Activated CD8-positive, alpha-beta memory T cell treated with anti-CD3 and anti-CD28 coated beads for 36 hours (primary cell): ENCODE results near the gene PIP4K2C. TPM values are rescaled to one million over a fixed set of nuclear protein-coding genes. Genes with fewer than 3 reads are reported as not detected.
"Not testable (repeated sequence)": the region's sequence is repeated elsewhere in the genome, so short reads cannot be mapped to it uniquely, and the experiment has no call there.

Experiments
- CTCF ChIA-PET: fragments of 350-600 bp; sonication (Branson Sonifier 250); formaldehyde crosslinking; loops from one replicate; lab custom pipeline; 2021; ENCODE audit warnings: antibody characterized with exemption; lab: Charles Lee
- POLR2A ChIA-PET: fragments of 350-600 bp; sonication (Branson Sonifier 250); formaldehyde crosslinking; loops from one replicate; lab custom pipeline; 2021; ENCODE audit warnings: antibody characterized with exemption; lab: Charles Lee
- total RNA-seq, 2 experiments: library from RNA; stranded (reverse); gene quantifications; one replicate each; pipeline ENCODE4 v1.2.3, GENCODE V29; 2021

PIP4K2C gene
- total RNA-seq, 2 experiments from 2014 or later: 22.3 to 24.4 TPM

GRCh38 chr12:57636731-57637130 lies 45.7 kb downstream of the PIP4K2C start:
- POLR2A ChIA-PET: not testable (repeated sequence)

GRCh38 chr12:57637364-57637763 lies 46.4 kb downstream of the PIP4K2C start:
- POLR2A ChIA-PET: no interaction called here

More at GRCh38 chr12:57636731-57637130, 45.7 kb downstream of the PIP4K2C start:
- CTCF ChIA-PET: interaction anchor here (1.2 to 5.7 kb wide), 2 partner anchors 15 to 53 kb away, joined by 3 to 23 read pairs; no protein-coding TSS in a partner anchor

GRCh38 chr12:57638096-57638495 lies 47.1 kb downstream of the PIP4K2C start:
- ChIA-PET POLR2A (interaction anchor here (0.5 kb wide), 1 partner anchor 1813 kb away, joined by 4 read pairs; no protein-coding TSS in a partner anchor), CTCF (interaction anchor here (1.0 to 5.7 kb wide), 3 partner anchors 21 to 56 kb away, joined by 3 to 23 read pairs (median 3); partner anchors contain the start of gene OS9)

More at GRCh38 chr12:57637364-57637763, 46.4 kb downstream of the PIP4K2C start:
- CTCF ChIA-PET: interaction anchor here (1.0 to 5.7 kb wide), 3 partner anchors 15 to 56 kb away, joined by 3 to 23 read pairs (median 3); partner anchors contain the start of gene OS9

GRCh38 chr12:57640175-57641042 lies 49.4 kb downstream of the PIP4K2C start:
- ChIA-PET CTCF (no interaction called here), POLR2A (no interaction called here)

GRCh38 chr12:57641699-57642442 lies 50.9 kb downstream of the PIP4K2C start:
- POLR2A ChIA-PET: no interaction called here
- CTCF ChIA-PET: interaction anchor here (0.6 to 1.1 kb wide), 3 partner anchors 11 to 1289 kb away, joined by 3 read pairs; no protein-coding TSS in a partner anchor

GRCh38 chr12:57645990-57646658 lies 55.1 kb downstream of the PIP4K2C start:
- CTCF ChIA-PET: interaction anchor here (0.7 kb wide), 2 partner anchors 13 to 225 kb away, joined by 3 read pairs; partner anchors contain the start of gene B4GALNT1

GRCh38 chr12:57646659-57647049 lies 55.7 kb downstream of the PIP4K2C start:
- POLR2A ChIA-PET: not testable (repeated sequence)
- CTCF ChIA-PET: interaction anchor here (0.7 kb wide), 2 partner anchors 14 to 226 kb away, joined by 3 read pairs; partner anchors contain the start of gene B4GALNT1

More at GRCh38 chr12:57645990-57646658, 55.1 kb downstream of the PIP4K2C start:
- POLR2A ChIA-PET: not testable (repeated sequence)

Other genes starting within 250 kb of the PIP4K2C start
- 10 to 100 TPM; 28.0 to 29.7 TPM for gene R3HDM2, start 160.1 kb upstream of the PIP4K2C start, total RNA-seq
- not detected for gene INHBC, start 156.4 kb upstream of the PIP4K2C start, total RNA-seq
- gene INHBE, start 135.9 kb upstream of the PIP4K2C start, total RNA-seq: 1 to 10 TPM; 1.1 to 1.2 TPM
- under 1 TPM; 0.46 to 0.50 TPM for gene GLI1, start 131.4 kb upstream of the PIP4K2C start, total RNA-seq
- 100 to 1,000 TPM; 130 to 133 TPM for gene ARHGAP9, start 111.3 kb upstream of the PIP4K2C start, total RNA-seq
- 100 to 1,000 TPM; 438 to 455 TPM for gene MARS1, start 103.1 kb upstream of the PIP4K2C start, total RNA-seq
- gene DDIT3, start 70.7 kb upstream of the PIP4K2C start, total RNA-seq: 1 to 10 TPM; 9.6 to 9.8 TPM
- 10 to 100 TPM; 53.3 to 53.4 TPM for gene MBD6, start 68.4 kb upstream of the PIP4K2C start, total RNA-seq
- gene DCTN2, start 44.0 kb upstream of the PIP4K2C start, total RNA-seq: 10 to 100 TPM; 84.3 to 88.2 TPM
- 1 to 10 TPM; 1.7 to 2.0 TPM for gene KIF5A, start 41.1 kb upstream of the PIP4K2C start, total RNA-seq
- 10 to 100 TPM; 13.3 to 14.5 TPM for gene DTX3, start 13.6 kb downstream of the PIP4K2C start, total RNA-seq
- gene ARHGEF25, start 20.2 kb downstream of the PIP4K2C start, total RNA-seq: 1 to 10 TPM; 1.6 to 2.3 TPM
- gene B4GALNT1, start 42.0 kb downstream of the PIP4K2C start, total RNA-seq: 1 to 10 TPM; 3.2 TPM
- 10 to 100 TPM; 77.3 to 83.5 TPM for gene OS9, start 102.9 kb downstream of the PIP4K2C start, total RNA-seq
- gene AGAP2, start 147.6 kb downstream of the PIP4K2C start, total RNA-seq: 10 to 100 TPM; 29.3 to 29.7 TPM
- gene TSPAN31, start 153.8 kb downstream of the PIP4K2C start, total RNA-seq: 10 to 100 TPM in 1 of 2 experiments, 1 to 10 TPM in 1; 8.6 to 10.6 TPM
- 100 to 1,000 TPM; 297 to 307 TPM for gene CDK4, start 161.1 kb downstream of the PIP4K2C start, total RNA-seq
- gene MARCHF9, start 163.9 kb downstream of the PIP4K2C start, total RNA-seq: 10 to 100 TPM; 27.0 to 27.6 TPM
- gene CYP27B1, start 175.9 kb downstream of the PIP4K2C start, total RNA-seq: 10 to 100 TPM; 10.8 to 11.4 TPM
- gene METTL1, start 180.9 kb downstream of the PIP4K2C start, total RNA-seq: 10 to 100 TPM; 69.1 to 74.5 TPM
- gene EEF1AKMT3, start 181.4 kb downstream of the PIP4K2C start, total RNA-seq: 1 to 10 TPM; 4.2 to 5.0 TPM
- gene TSFM, start 191.6 kb downstream of the PIP4K2C start, total RNA-seq: 10 to 100 TPM; 66.0 to 69.8 TPM
- gene AVIL, start 227.5 kb downstream of the PIP4K2C start, total RNA-seq: under 1 TPM; 0.53 to 0.69 TPM